Fibroblast of lung (primary cell): ENCODE measurements around the gene MSL3. TPM values are rescaled to one million over a fixed set of nuclear protein-coding genes. Genes with fewer than 3 reads are reported as not detected.

Source experiments
- DNase-seq, 2 donors: peaks; one replicate each; pipeline versions ENCODE4 v3.0.0 to v3.0.0-alpha.2; 2010; ENCODE audit warnings: low read depth in 2 of 2
- H2AFZ ChIP-seq: 2 replicates; pipeline ENCODE4 v1.5.1; 2012; ENCODE audit warnings: low read length, control low read depth, inconsistent platforms
- H3K27ac ChIP-seq: 2 replicates; pipeline ENCODE4 v1.5.1; 2011; ENCODE audit warnings: low read length, control low read depth; ENCODE audit not compliant: insufficient read depth
- H3K27me3 ChIP-seq: 2 replicates; pipeline ENCODE4 v1.5.1; 2011; ENCODE audit warnings: mild to moderate bottlenecking, low read length; ENCODE audit not compliant: control insufficient read depth, insufficient read depth
- H3K36me3 ChIP-seq: 2 replicates; pipeline ENCODE4 v1.5.1; 2011; ENCODE audit warnings: low read length; ENCODE audit not compliant: control insufficient read depth, insufficient read depth
- H3K4me1 ChIP-seq: 2 replicates; pipeline ENCODE4 v1.5.1; 2011; ENCODE audit warnings: low read length; ENCODE audit not compliant: control insufficient read depth, insufficient read depth; ENCODE audit errors: extremely low read depth
- H3K4me2 ChIP-seq: 2 replicates; pipeline ENCODE4 v1.5.1; 2011; ENCODE audit warnings: low read length, control low read depth; ENCODE audit not compliant: insufficient read depth; ENCODE audit errors: extremely low read depth
- H3K4me3 ChIP-seq, 4 experiments: fragments of 200-600 bp in 1 of 4; sonication (generic) in 1 of 4; replicated peaks in 1 of 4; 2 replicates each; pipeline ENCODE4 v1.5.1; 2011 to 2016; ENCODE audit warnings: low read length in 4 of 4, low read depth in 3 of 4, mild to moderate bottlenecking in 3 of 4, control low read depth in 2 of 4, inconsistent platforms in 1 of 4, mixed read lengths in 1 of 4; ENCODE audit not compliant: insufficient read depth in 1 of 4; ENCODE audit errors: control extremely low read depth in 1 of 4
- H3K79me2 ChIP-seq: 2 replicates; pipeline ENCODE4 v1.5.1; 2012; ENCODE audit warnings: mild to moderate bottlenecking, low read length, inconsistent platforms; ENCODE audit not compliant: control insufficient read depth, insufficient read depth
- H3K9ac ChIP-seq: 2 replicates; pipeline ENCODE4 v1.5.1; 2011; ENCODE audit warnings: mild to moderate bottlenecking, low read length, control low read depth; ENCODE audit not compliant: insufficient read depth
- H3K9me3 ChIP-seq: 2 replicates; pipeline ENCODE4 v1.5.1; 2012; ENCODE audit warnings: low read depth, low read length; ENCODE audit not compliant: control insufficient read depth, insufficient read depth
- H4K20me1 ChIP-seq: 2 replicates; pipeline ENCODE4 v1.5.1; 2011; ENCODE audit warnings: low read length; ENCODE audit not compliant: control insufficient read depth, insufficient read depth; ENCODE audit errors: extremely low read depth
- EZH2 ChIP-seq: IDR thresholded peaks from 2 replicates; pipeline ENCODE4 v1.5.1; 2012; ENCODE audit warnings: low read length, control low read depth, mild to moderate bottlenecking; ENCODE audit errors: missing control alignments
- polyA plus RNA-seq, 2 donors: library from polyadenylated mRNA; depleted of rRNA in 1 of 2; stranded (reverse) in 1 of 2; unstranded in 1 of 2; fragments of >200 nt; gene quantifications; 2 replicates each; pipeline ENCODE4 v1.2.1, GENCODE V29; 2011 to 2012; ENCODE audit warnings: missing spikeins in 1 of 2
- total RNA-seq: library from RNA; depleted of rRNA; stranded (reverse); fragments of >200 nt; gene quantifications from 2 replicates; pipeline ENCODE4 v1.2.1, GENCODE V29; 2014
- TF ChIP-seq, protein P1 (sequence below), 2 donors: IDR thresholded peaks in 1 of 2; conservative IDR thresholded peaks in 1 of 2; 1 replicate in 1 of 2; 2 replicates in 1 of 2; pipeline ENCODE4 v1.5.1; 2011 to 2012; ENCODE audit warnings: low read length in 2 of 2, control low read depth in 1 of 2, inconsistent platforms in 1 of 2, low read depth in 1 of 2, mild to moderate bottlenecking in 1 of 2

MSL3 gene
- total and polyA plus RNA-seq, 2 donors (not counting 1 experiment from before 2014, with no cell fraction given): 16.8 to 24.6 TPM

DNA sequence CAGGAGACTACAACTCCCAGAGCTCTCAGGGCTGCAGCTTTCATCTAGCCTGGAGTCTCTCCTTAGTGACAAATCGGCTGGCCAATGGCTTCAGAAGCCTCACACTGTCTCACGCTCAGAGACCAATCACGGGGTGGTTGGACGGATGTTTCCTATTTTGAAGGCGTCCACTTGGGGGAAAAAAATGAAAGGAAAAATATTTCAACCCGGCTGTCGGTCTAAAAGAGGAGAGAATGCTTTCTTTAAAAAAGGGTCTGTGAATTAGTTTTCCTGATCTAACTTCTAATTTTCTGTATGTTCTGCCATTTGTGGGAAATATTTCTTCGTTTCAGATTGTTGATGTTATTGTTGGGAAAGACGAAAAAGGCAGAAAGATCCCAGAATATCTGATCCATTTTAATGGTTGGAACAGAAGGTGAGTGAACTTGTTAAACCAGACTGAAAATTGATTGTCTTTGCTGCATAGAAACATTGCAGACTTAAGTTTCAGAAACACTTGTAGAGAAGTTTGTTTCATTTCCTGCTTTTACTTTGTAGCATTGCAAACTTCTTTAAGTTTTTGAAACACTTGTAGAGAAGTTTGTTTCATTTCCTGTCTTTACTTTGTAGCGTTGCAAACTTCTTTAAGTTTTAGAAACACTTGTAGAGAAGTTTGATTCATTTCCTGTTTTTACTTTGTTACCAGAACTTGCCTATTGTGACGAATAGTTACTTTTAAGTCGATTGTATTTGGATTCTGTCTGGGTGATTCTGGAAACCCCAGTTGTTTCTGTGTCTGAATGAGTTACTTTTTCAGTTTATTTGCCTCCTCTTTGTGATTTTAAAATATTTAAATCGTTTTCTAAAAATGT is 1.6 kb downstream of the MSL3 start:
- peak; percentile 92 to 93 for DNase-seq
- no peak overlapping the region for H3K9ac ChIP-seq
- H2AFZ ChIP-seq: peak overlapping the region; percentile 30
- no peaks in the 10 kb centered on the region for H3K4me1 ChIP-seq
- peaks cover 2% of the 10 kb centered on the region for H3K79me2 ChIP-seq
- no peaks in the 10 kb centered on the region for H4K20me1 ChIP-seq
- peak overlapping the region; percentile 90 for H3K4me2 ChIP-seq
- TF ChIP-seq EZH2: no peak
- TF ChIP-seq, protein P1, sequence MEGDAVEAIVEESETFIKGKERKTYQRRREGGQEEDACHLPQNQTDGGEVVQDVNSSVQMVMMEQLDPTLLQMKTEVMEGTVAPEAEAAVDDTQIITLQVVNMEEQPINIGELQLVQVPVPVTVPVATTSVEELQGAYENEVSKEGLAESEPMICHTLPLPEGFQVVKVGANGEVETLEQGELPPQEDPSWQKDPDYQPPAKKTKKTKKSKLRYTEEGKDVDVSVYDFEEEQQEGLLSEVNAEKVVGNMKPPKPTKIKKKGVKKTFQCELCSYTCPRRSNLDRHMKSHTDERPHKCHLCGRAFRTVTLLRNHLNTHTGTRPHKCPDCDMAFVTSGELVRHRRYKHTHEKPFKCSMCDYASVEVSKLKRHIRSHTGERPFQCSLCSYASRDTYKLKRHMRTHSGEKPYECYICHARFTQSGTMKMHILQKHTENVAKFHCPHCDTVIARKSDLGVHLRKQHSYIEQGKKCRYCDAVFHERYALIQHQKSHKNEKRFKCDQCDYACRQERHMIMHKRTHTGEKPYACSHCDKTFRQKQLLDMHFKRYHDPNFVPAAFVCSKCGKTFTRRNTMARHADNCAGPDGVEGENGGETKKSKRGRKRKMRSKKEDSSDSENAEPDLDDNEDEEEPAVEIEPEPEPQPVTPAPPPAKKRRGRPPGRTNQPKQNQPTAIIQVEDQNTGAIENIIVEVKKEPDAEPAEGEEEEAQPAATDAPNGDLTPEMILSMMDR (conservative IDR thresholded peaks at IDR 0.05 in 1 of 2, IDR thresholded peaks at IDR 0.05 in 1 of 2; ENCODE audit: low read depth in 1 of 2, low read length in 2 of 2): no peak
- no peaks in the 10 kb centered on the region for H3K9me3 ChIP-seq
- H3K27me3 ChIP-seq: no peaks in the 10 kb centered on the region
- no peaks in the 10 kb centered on the region for H3K36me3 ChIP-seq
- H3K4me3 ChIP-seq: peak overlapping the region; percentile 64 to 88 (median 74)
- H3K27ac ChIP-seq: peak overlapping the region; percentile 91

DNA sequence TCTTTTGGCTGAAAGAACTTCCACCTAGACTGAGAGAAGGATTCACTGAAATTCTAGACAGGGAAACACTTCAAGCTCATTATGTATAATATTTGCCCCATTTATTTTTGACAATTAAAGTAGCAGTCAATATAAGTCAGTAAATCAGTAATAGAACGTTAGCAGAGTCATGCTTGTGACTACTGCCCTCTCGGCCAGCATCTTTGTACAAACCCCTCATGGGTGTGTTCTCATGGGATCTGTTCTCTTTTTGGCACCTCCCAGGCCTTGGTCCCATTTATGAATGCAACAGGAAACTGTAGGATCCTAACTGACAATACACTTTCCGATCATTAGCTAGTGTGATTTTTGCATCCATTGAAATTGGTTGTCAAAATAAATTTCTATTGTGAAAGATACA is 2.9 kb downstream of the MSL3 start:
- DNase-seq: no peak
- H3K79me2 ChIP-seq: peaks cover 2% of the 10 kb centered on the region
- H3K4me1 ChIP-seq: no peaks in the 10 kb centered on the region
- H3K9me3 ChIP-seq: no peaks in the 10 kb centered on the region
- no peak overlapping the region for H2AFZ ChIP-seq
- no peak overlapping the region for H3K4me3 ChIP-seq
- no peaks in the 10 kb centered on the region for H4K20me1 ChIP-seq
- H3K9ac ChIP-seq: no peak overlapping the region
- H3K36me3 ChIP-seq: no peaks in the 10 kb centered on the region
- H3K4me2 ChIP-seq: no peak overlapping the region
- no peaks in the 10 kb centered on the region for H3K27me3 ChIP-seq
- H3K27ac ChIP-seq: no peak overlapping the region
- TF ChIP-seq, protein P1 (conservative IDR thresholded peaks at IDR 0.05 in 1 of 2, IDR thresholded peaks at IDR 0.05 in 1 of 2; ENCODE audit: low read depth in 1 of 2, low read length in 2 of 2): no peak
- no peak for TF ChIP-seq EZH2

DNA sequence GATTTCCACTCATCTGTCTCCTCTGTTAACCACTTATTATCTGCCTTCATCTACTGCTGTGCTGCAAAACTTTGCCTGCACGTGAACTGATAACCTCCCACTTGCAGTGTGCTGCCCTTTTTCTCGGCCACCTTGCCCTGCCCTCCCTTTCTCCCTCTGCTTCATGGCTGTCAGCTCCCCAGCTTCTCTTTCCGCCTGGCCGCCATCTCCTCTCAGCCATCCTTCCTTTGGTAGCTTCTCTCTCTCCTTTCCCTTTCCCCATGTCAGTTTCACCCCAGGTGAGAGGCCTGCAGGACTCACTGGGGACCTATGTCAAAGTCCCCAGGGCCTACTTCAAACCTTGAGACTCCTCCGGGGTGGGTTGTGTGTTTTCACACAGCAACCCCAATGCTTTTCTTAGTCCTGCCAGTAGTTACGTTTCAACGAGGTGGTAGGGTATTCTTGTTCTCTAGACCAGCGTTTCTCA is 6.6 kb downstream of the MSL3 start:
- no peak for DNase-seq
- Histone ChIP-seq H3K4me1 (no peaks in the 10 kb centered on the region), H3K9me3 (no peaks in the 10 kb centered on the region), H4K20me1 (no peaks in the 10 kb centered on the region), H3K27ac (no peak overlapping the region), H3K36me3 (no peaks in the 10 kb centered on the region), H3K27me3 (no peaks in the 10 kb centered on the region), H3K4me2 (no peak overlapping the region), H3K9ac (no peak overlapping the region), H2AFZ (no peak overlapping the region), H3K79me2 (no peaks in the 10 kb centered on the region), H3K4me3 (no peak overlapping the region)
- TF ChIP-seq, protein P1 (conservative IDR thresholded peaks at IDR 0.05 in 1 of 2, IDR thresholded peaks at IDR 0.05 in 1 of 2; ENCODE audit: low read depth in 1 of 2, low read length in 2 of 2): no peak
- TF ChIP-seq EZH2: no peak
